Endothelial cell of umbilical vein (primary cell): ENCODE data around the gene TTC27. TPM values are rescaled to one million over a fixed set of nuclear protein-coding genes. Genes with fewer than 3 reads are reported as not detected.

ENCODE experiments used
- BruUV-seq: library from RNA; stranded (reverse); fragments of 400-500 nt; replicated peaks from 2 replicates; lab custom pipeline; 2021; lab: Mats Ljungman, UMichigan
- CTCF ChIA-PET: fragments of 300-600, 350-600 bp; sonication (Branson Sonifier 250); formaldehyde crosslinking; loops from one replicate; lab custom pipeline; 2021; ENCODE audit warnings: antibody characterized with exemption, inconsistent platforms; lab: Charles Lee
- POLR2A ChIA-PET: fragments of 300-600, 350-600 bp; sonication (Branson Sonifier 250); formaldehyde crosslinking; loops from one replicate; lab custom pipeline; 2021; ENCODE audit warnings: antibody characterized with exemption, inconsistent platforms; lab: Charles Lee
- DNase-seq: peaks from one replicate; pipeline ENCODE4 v3.0.0-alpha.2; 2011; ENCODE audit warnings: low read depth, low spot score
- FAIRE-seq: peaks from 2 replicates; lab custom pipeline; 2011; peaks lifted over from hg19 to GRCh38; lab: Jason Lieb, UNC
- H2AFZ ChIP-seq: 2 replicates; pipeline ENCODE4 v1.6.0; 2012; ENCODE audit warnings: low read depth, low read length, control low read depth, inconsistent platforms
- H3K27ac ChIP-seq: 2 replicates; pipeline ENCODE4 v1.5.1; 2011; ENCODE audit warnings: low read depth, mild to moderate bottlenecking, control low read depth, low read length, moderate library complexity; ENCODE audit not compliant: insufficient read depth
- H3K27me3 ChIP-seq, 2 experiments: 2 replicates each; pipeline versions ENCODE4 v1.6.0 to v1.6.1; 2011; ENCODE audit warnings: low read length in 2 of 2, mixed read lengths in 1 of 2; ENCODE audit not compliant: control insufficient read depth in 2 of 2, insufficient read depth in 2 of 2
- H3K36me3 ChIP-seq, 2 experiments: 2 replicates in 1 of 2; 3 replicates in 1 of 2; pipeline ENCODE4 v1.5.1; 2011; ENCODE audit warnings: low read length in 2 of 2, mild to moderate bottlenecking in 1 of 2, moderate library complexity in 1 of 2; ENCODE audit not compliant: control insufficient read depth in 2 of 2, insufficient read depth in 2 of 2; ENCODE audit errors: extremely low read depth in 1 of 2
- H3K4me1 ChIP-seq: 3 replicates; pipeline ENCODE4 v1.5.1; 2011; ENCODE audit warnings: mild to moderate bottlenecking, low read length; ENCODE audit not compliant: control insufficient read depth, insufficient read depth; ENCODE audit errors: extremely low read depth
- H3K4me2 ChIP-seq: 2 replicates; pipeline ENCODE4 v1.6.1; 2011; ENCODE audit warnings: low read length, control low read depth, mixed read lengths; ENCODE audit not compliant: insufficient read depth
- H3K4me3 ChIP-seq, 3 experiments: fragments of 200-600 bp in 1 of 3; sonication (generic), shearing (Covaris generic) in 1 of 3; replicated peaks in 1 of 3; 2 replicates each; pipeline ENCODE4 v1.5.1; 2011 to 2016; ENCODE audit warnings: control low read depth in 3 of 3, low read length in 3 of 3, mild to moderate bottlenecking in 2 of 3, inconsistent platforms in 1 of 3, low read depth in 1 of 3, moderate library complexity in 1 of 3; ENCODE audit not compliant: insufficient read depth in 1 of 3
- H3K79me2 ChIP-seq: 2 replicates; pipeline ENCODE4 v1.6.0; 2012; ENCODE audit warnings: low read length, inconsistent platforms; ENCODE audit not compliant: control insufficient read depth, insufficient read depth
- H3K9ac ChIP-seq: replicated peaks from 2 replicates; pipeline ENCODE3; 2011; ENCODE audit warnings: low read length, control low read depth; ENCODE audit not compliant: insufficient read depth; ENCODE audit errors: extremely low read depth
- H3K9me1 ChIP-seq: replicated peaks from 3 replicates; pipeline ENCODE4 v1.6.0; 2011; ENCODE audit warnings: mild to moderate bottlenecking, low read length; ENCODE audit not compliant: control insufficient read depth, insufficient read depth; ENCODE audit errors: extremely low read depth
- H3K9me3 ChIP-seq: replicated peaks from 2 replicates; pipeline ENCODE4 v1.5.1; 2012; ENCODE audit warnings: low read length, inconsistent platforms; ENCODE audit not compliant: control insufficient read depth, insufficient read depth
- H4K20me1 ChIP-seq: replicated peaks from 2 replicates; pipeline ENCODE3; 2011; ENCODE audit warnings: mild to moderate bottlenecking, low read length; ENCODE audit not compliant: control insufficient read depth, insufficient read depth; ENCODE audit errors: extremely low read depth
- EZH2 ChIP-seq: IDR thresholded peaks from 2 replicates; pipeline ENCODE4 v1.6.1; 2012; ENCODE audit warnings: borderline replicate concordance, low read depth, mild to moderate bottlenecking, moderate library complexity, low read length, inconsistent platforms; ENCODE audit not compliant: severe bottlenecking
- FOS ChIP-seq: IDR thresholded peaks from 2 replicates; pipeline ENCODE4 v1.6.1; 2011; ENCODE audit warnings: mild to moderate bottlenecking, low read length, moderate library complexity, borderline replicate concordance; ENCODE audit not compliant: insufficient read depth
- GATA2 ChIP-seq: IDR thresholded peaks from 2 replicates; pipeline ENCODE4 v1.7.0; 2011; ENCODE audit warnings: low read depth, mild to moderate bottlenecking, moderate library complexity, mixed read lengths, low read length; ENCODE audit not compliant: insufficient read length, insufficient read depth
- JUN ChIP-seq: IDR thresholded peaks from 2 replicates; pipeline ENCODE4 v1.6.1; 2011; ENCODE audit warnings: borderline replicate concordance, low read depth; ENCODE audit not compliant: insufficient read length, insufficient read depth
- MYC ChIP-seq: IDR thresholded peaks from one replicate; pipeline ENCODE4 v1.6.1; 2011; ENCODE audit warnings: mild to moderate bottlenecking, low read depth, low read length
- POLR2AphosphoS5 ChIP-seq: IDR thresholded peaks from 2 replicates; pipeline ENCODE4 v1.6.1; 2012; ENCODE audit warnings: low read depth, mild to moderate bottlenecking, control low read depth, low read length, moderate library complexity; ENCODE audit not compliant: insufficient read depth
- dilution Hi-C: fragments of 300-500 bp; cut with MboI; formaldehyde crosslinking; loops from one replicate; pipeline ENCODE4 v1.15.0; 2019; ENCODE audit warnings: low sequenced_read_pairs; ENCODE audit not compliant: extremely low pct_ligation_motif_present
- intact Hi-C: fragments of 100-400 bp; cut with micrococcal nuclease; formaldehyde crosslinking; loops from one replicate; pipeline ENCODE4 v1.10.0; 2022
- polyA plus RNA-seq, 4 experiments: library from polyadenylated mRNA; depleted of rRNA in 3 of 4; stranded (reverse) in 3 of 4; unstranded in 1 of 4; fragments of >200 nt; gene quantifications; 2 replicates each; pipeline versions ENCODE4 v1.2.1 to v1.2.3, GENCODE V29; 2011 to 2012; ENCODE audit warnings: missing spikeins in 1 of 4
- total RNA-seq: library from RNA; stranded (reverse); gene quantifications from 2 replicates; pipeline ENCODE4 v1.2.3, GENCODE V29; 2021
- TF ChIP-seq, protein P1 (sequence below): IDR thresholded peaks from 2 replicates; pipeline ENCODE4 v1.6.1; 2011; ENCODE audit not compliant: insufficient read depth, insufficient read length
- TF ChIP-seq, protein P2 (sequence below), 2 donors: IDR thresholded peaks; 1 replicate in 1 of 2; 2 replicates in 1 of 2; pipeline ENCODE4 v1.5.1; 2011; ENCODE audit warnings: low read length in 2 of 2, mild to moderate bottlenecking in 2 of 2, moderate library complexity in 2 of 2, control low read depth in 1 of 2, inconsistent platforms in 1 of 2, low read depth in 1 of 2; ENCODE audit not compliant: insufficient read depth in 1 of 2; ENCODE audit errors: extremely low read depth in 1 of 2

Gene TTC27
- total and polyA plus RNA-seq, 2 donors (not counting 3 experiments of a cell fraction or from before 2014, with no cell fraction given), result 16.3 to 20.1 TPM

DNA sequence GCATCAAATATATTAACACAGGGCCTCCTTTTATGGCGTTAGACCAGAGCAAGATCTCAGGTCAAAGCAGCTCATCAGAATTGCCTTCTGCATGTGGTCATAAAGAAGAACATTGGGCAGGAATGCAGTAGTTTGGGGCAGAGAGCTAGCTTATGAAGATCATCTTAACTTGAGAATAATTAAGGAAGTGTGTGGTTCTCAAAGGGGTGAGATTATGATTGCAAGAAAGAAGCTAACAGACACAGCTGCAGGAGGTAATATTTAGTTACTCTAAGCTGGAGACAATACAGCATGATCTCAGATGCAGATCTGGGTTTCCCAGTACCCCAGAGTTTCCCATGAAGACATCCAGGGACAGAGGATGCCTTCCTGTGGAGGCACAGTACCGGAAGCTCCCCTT, 91.6 kb downstream of the TTC27 start:
- intact Hi-C loops (no loop called here), dilution Hi-C loops (no loop called here)
- no peak overlapping the region for H2AFZ ChIP-seq
- no peaks in the 10 kb centered on the region for H3K36me3 ChIP-seq
- no peaks in the 10 kb centered on the region for H3K9me3 ChIP-seq
- no peak overlapping the region for H3K27ac ChIP-seq
- no peaks in the 10 kb centered on the region for H3K79me2 ChIP-seq
- no peak overlapping the region for H3K9ac ChIP-seq
- no peaks in the 10 kb centered on the region for H3K27me3 ChIP-seq
- no TSS peak for BruUV-seq
- ChIA-PET POLR2A (no interaction called here), CTCF (interaction anchor here (0.8 to 1.3 kb wide), 4 partner anchors 8 to 722 kb away, joined by 3 to 8 read pairs (median 4); no protein-coding TSS in a partner anchor)
- no peak overlapping the region for H3K4me2 ChIP-seq
- FAIRE-seq (no peak), DNase-seq (no peak)
- no peak for TF ChIP-seq GATA2
- H3K4me1 ChIP-seq, result no peaks in the 10 kb centered on the region
- no peaks in the 10 kb centered on the region for H3K9me1 ChIP-seq
- H4K20me1 ChIP-seq, result no peaks in the 10 kb centered on the region
- H3K4me3 ChIP-seq, result no peak overlapping the region

DNA sequence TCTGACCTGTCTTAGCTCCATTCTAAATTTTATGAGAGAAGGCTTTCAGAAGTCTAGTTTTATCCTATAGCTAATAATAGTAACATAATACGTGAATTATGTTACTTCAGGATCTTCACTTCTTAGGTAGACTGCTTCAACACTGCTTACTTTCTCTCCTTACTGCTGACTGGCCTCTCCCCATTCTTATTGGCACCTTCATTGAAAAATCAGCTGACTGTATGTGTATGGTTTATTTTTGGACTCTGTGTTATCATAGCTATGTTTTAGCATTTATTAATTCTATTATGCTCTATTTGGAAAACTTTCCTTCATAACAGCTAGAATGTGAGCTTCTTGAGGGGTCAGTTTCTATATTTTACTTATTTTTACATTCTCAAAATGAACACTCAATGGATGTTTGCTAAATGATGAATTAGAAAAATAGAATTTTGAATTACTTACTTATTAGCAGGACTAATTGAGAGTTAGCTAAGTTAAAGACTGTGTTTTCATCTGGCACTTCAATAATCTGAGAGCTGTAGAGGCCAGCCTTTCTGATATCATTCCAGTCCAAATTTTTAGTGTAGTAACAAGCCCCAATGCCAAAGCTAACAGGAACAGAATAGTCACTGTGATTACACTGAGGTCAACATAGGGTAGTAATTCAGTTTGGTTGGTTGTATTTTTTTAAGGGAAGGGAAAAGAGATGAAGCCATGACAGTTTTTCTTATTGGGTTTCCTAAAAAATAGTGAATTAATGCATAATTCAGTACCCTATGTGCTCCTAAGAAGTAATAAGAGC, 92.3 kb downstream of the TTC27 start:
- H3K9me1 ChIP-seq, result no peaks in the 10 kb centered on the region
- no peak overlapping the region for H3K4me3 ChIP-seq
- no peaks in the 10 kb centered on the region for H3K4me1 ChIP-seq
- H3K4me2 ChIP-seq, result no peak overlapping the region
- H3K27ac ChIP-seq, result no peak overlapping the region
- no peak overlapping the region for H3K9ac ChIP-seq
- dilution Hi-C loops (no loop called here), intact Hi-C loops (no loop called here)
- TF ChIP-seq MYC (no peak), JUN (no peak), POLR2AphosphoS5 (no peak), FOS (no peak), EZH2 (no peak)
- TF ChIP-seq, protein P1, sequence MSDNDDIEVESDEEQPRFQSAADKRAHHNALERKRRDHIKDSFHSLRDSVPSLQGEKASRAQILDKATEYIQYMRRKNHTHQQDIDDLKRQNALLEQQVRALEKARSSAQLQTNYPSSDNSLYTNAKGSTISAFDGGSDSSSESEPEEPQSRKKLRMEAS, result no peak
- TF ChIP-seq, protein P2, sequence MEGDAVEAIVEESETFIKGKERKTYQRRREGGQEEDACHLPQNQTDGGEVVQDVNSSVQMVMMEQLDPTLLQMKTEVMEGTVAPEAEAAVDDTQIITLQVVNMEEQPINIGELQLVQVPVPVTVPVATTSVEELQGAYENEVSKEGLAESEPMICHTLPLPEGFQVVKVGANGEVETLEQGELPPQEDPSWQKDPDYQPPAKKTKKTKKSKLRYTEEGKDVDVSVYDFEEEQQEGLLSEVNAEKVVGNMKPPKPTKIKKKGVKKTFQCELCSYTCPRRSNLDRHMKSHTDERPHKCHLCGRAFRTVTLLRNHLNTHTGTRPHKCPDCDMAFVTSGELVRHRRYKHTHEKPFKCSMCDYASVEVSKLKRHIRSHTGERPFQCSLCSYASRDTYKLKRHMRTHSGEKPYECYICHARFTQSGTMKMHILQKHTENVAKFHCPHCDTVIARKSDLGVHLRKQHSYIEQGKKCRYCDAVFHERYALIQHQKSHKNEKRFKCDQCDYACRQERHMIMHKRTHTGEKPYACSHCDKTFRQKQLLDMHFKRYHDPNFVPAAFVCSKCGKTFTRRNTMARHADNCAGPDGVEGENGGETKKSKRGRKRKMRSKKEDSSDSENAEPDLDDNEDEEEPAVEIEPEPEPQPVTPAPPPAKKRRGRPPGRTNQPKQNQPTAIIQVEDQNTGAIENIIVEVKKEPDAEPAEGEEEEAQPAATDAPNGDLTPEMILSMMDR (IDR thresholded peaks at IDR 0.05; ENCODE audit: extremely low read depth in 1 of 2, insufficient read depth in 1 of 2, low read depth in 1 of 2, low read length in 2 of 2), result no peak
- POLR2A ChIA-PET, result interaction anchor here (0.5 kb wide), 1 partner anchor 676 kb away, joined by 4 read pairs; no protein-coding TSS in a partner anchor
- no peaks in the 10 kb centered on the region for H3K79me2 ChIP-seq
- FAIRE-seq (no peak), DNase-seq (peak; percentile 27)
- H4K20me1 ChIP-seq, result no peaks in the 10 kb centered on the region
- H2AFZ ChIP-seq, result no peak overlapping the region
- H3K9me3 ChIP-seq, result no peaks in the 10 kb centered on the region
- H3K27me3 ChIP-seq, result no peaks in the 10 kb centered on the region
- H3K36me3 ChIP-seq, result no peaks in the 10 kb centered on the region
- BruUV-seq, result no TSS peak
- CTCF ChIA-PET, result interaction anchor here (0.6 to 2.0 kb wide), 8 partner anchors 9 to 721 kb away, joined by 3 to 8 read pairs (median 3); no protein-coding TSS in a partner anchor
